Activated naive CD8-positive, alpha-beta T cell (primary cell): ENCODE data around the gene RNF217.
A peak's percentile ranks its signal among the peaks of the same experiment; 100 is the strongest.

Experiments
- H3K27ac Mint-ChIP-seq: one replicate; pipeline ENCODE4 v1.8.0; 2021; ENCODE audit warnings: mixed read lengths
- H3K27me3 Mint-ChIP-seq: one replicate; pipeline ENCODE4 v1.8.0; 2021; ENCODE audit warnings: mixed read lengths
- H3K36me3 Mint-ChIP-seq: one replicate; pipeline ENCODE4 v1.8.0; 2021; ENCODE audit warnings: mixed read lengths
- H3K4me1 Mint-ChIP-seq: one replicate; pipeline ENCODE4 v1.8.0; 2021; ENCODE audit warnings: low read depth, mixed read lengths
- H3K4me3 Mint-ChIP-seq: one replicate; pipeline ENCODE4 v1.8.0; 2021; ENCODE audit warnings: mild to moderate bottlenecking, mixed read lengths
- H3K9me3 Mint-ChIP-seq: one replicate; pipeline ENCODE4 v1.8.0; 2021; ENCODE audit warnings: low read depth, mixed read lengths

RNF217 gene

GRCh38 chr6:125097186-125097585 is 134.9 kb downstream of the RNF217 start:
- Mint-ChIP-seq H3K36me3 (no peaks in the 10 kb centered on the region), H3K4me3 (no peak overlapping the region), H3K27me3 (peaks cover 9% of the 10 kb centered on the region), H3K27ac (no peak overlapping the region), H3K4me1 (peaks cover 11% of the 10 kb centered on the region), H3K9me3 (no peaks in the 10 kb centered on the region)

- H3K4me3 Mint-ChIP-seq, result no peak overlapping the region
- H3K9me3 Mint-ChIP-seq, result no peaks in the 10 kb centered on the region
- peaks cover 9% of the 10 kb centered on the region for H3K27me3 Mint-ChIP-seq
- H3K4me1 Mint-ChIP-seq, result peaks cover 11% of the 10 kb centered on the region
- H3K27ac Mint-ChIP-seq, result no peak overlapping the region
- H3K36me3 Mint-ChIP-seq, result no peaks in the 10 kb centered on the region
Observed at GRCh38 chr6:125098253-125098652, 136.0 kb downstream of the RNF217 start.

GRCh38 chr6:125099211-125100073 is 137.2 kb downstream of the RNF217 start:
- Mint-ChIP-seq H3K4me1 (peaks cover 11% of the 10 kb centered on the region), H3K27me3 (peaks cover 9% of the 10 kb centered on the region), H3K9me3 (no peaks in the 10 kb centered on the region), H3K36me3 (no peaks in the 10 kb centered on the region), H3K27ac (no peak overlapping the region), H3K4me3 (peak overlapping the region; percentile 78)

- Mint-ChIP-seq H3K27ac (no peak overlapping the region), H3K27me3 (peaks cover 9% of the 10 kb centered on the region), H3K4me1 (peaks cover 11% of the 10 kb centered on the region), H3K36me3 (no peaks in the 10 kb centered on the region), H3K9me3 (no peaks in the 10 kb centered on the region), H3K4me3 (peak overlapping the region; percentile 78)
Observed at GRCh38 chr6:125100074-125100652, 137.9 kb downstream of the RNF217 start.

- H3K4me1 Mint-ChIP-seq, result peaks cover 11% of the 10 kb centered on the region
- no peaks in the 10 kb centered on the region for H3K9me3 Mint-ChIP-seq
- peak overlapping the region; percentile 27 for H3K4me3 Mint-ChIP-seq
- peaks cover 9% of the 10 kb centered on the region for H3K27me3 Mint-ChIP-seq
- H3K36me3 Mint-ChIP-seq, result no peaks in the 10 kb centered on the region
- H3K27ac Mint-ChIP-seq, result no peak overlapping the region
Observed at GRCh38 chr6:125101128-125101527, 138.9 kb downstream of the RNF217 start.

- H3K27ac Mint-ChIP-seq, result no peak overlapping the region
- H3K4me1 Mint-ChIP-seq, result peaks cover 11% of the 10 kb centered on the region
- no peaks in the 10 kb centered on the region for H3K36me3 Mint-ChIP-seq
- H3K9me3 Mint-ChIP-seq, result no peaks in the 10 kb centered on the region
- H3K4me3 Mint-ChIP-seq, result no peak overlapping the region
- H3K27me3 Mint-ChIP-seq, result peaks cover 8% of the 10 kb centered on the region
Observed at GRCh38 chr6:125101631-125102030, 139.4 kb downstream of the RNF217 start.

GRCh38 chr6:125102411-125102810 is 140.2 kb downstream of the RNF217 start:
- peaks cover 11% of the 10 kb centered on the region for H3K4me1 Mint-ChIP-seq
- no peak overlapping the region for H3K27ac Mint-ChIP-seq

GRCh38 chr6:125102891-125103290 is 140.7 kb downstream of the RNF217 start:
- H3K9me3 Mint-ChIP-seq, result no peaks in the 10 kb centered on the region
- H3K4me1 Mint-ChIP-seq, result peaks cover 11% of the 10 kb centered on the region
- H3K27me3 Mint-ChIP-seq, result peaks cover 4% of the 10 kb centered on the region
- no peak overlapping the region for H3K27ac Mint-ChIP-seq
- no peaks in the 10 kb centered on the region for H3K36me3 Mint-ChIP-seq
- no peak overlapping the region for H3K4me3 Mint-ChIP-seq

More at GRCh38 chr6:125102411-125102810, 140.2 kb downstream of the RNF217 start:
- Mint-ChIP-seq H3K9me3 (no peaks in the 10 kb centered on the region), H3K27me3 (peaks cover 7% of the 10 kb centered on the region), H3K4me3 (no peak overlapping the region), H3K36me3 (no peaks in the 10 kb centered on the region)

- H3K27ac Mint-ChIP-seq, result no peak overlapping the region
- peaks cover 3% of the 10 kb centered on the region for H3K9me3 Mint-ChIP-seq
Observed at GRCh38 chr6:125104425-125104824, 142.2 kb downstream of the RNF217 start.

GRCh38 chr6:125107048-125107447 is 144.8 kb downstream of the RNF217 start:
- Mint-ChIP-seq H3K4me1 (no peaks in the 10 kb centered on the region), H3K9me3 (peaks cover 21% of the 10 kb centered on the region), H3K4me3 (no peak overlapping the region), H3K27ac (no peak overlapping the region), H3K36me3 (no peaks in the 10 kb centered on the region), H3K27me3 (no peaks in the 10 kb centered on the region)

More at GRCh38 chr6:125104425-125104824, 142.2 kb downstream of the RNF217 start:
- H3K36me3 Mint-ChIP-seq, result no peaks in the 10 kb centered on the region
- peaks cover 2% of the 10 kb centered on the region for H3K27me3 Mint-ChIP-seq
- no peak overlapping the region for H3K4me3 Mint-ChIP-seq
- H3K4me1 Mint-ChIP-seq, result peaks cover 5% of the 10 kb centered on the region

GRCh38 chr6:125107896-125108295 is 145.7 kb downstream of the RNF217 start:
- H3K9me3 Mint-ChIP-seq, result peaks cover 24% of the 10 kb centered on the region
- H3K27ac Mint-ChIP-seq, result no peak overlapping the region
- H3K27me3 Mint-ChIP-seq, result no peaks in the 10 kb centered on the region
- H3K36me3 Mint-ChIP-seq, result peaks cover 5% of the 10 kb centered on the region
- no peaks in the 10 kb centered on the region for H3K4me1 Mint-ChIP-seq
- no peak overlapping the region for H3K4me3 Mint-ChIP-seq

GRCh38 chr6:125110056-125110455 is 147.8 kb downstream of the RNF217 start:
- H3K9me3 Mint-ChIP-seq, result peaks cover 24% of the 10 kb centered on the region
- H3K27ac Mint-ChIP-seq, result no peak overlapping the region
- no peaks in the 10 kb centered on the region for H3K4me1 Mint-ChIP-seq
- no peak overlapping the region for H3K4me3 Mint-ChIP-seq
- peaks cover 5% of the 10 kb centered on the region for H3K36me3 Mint-ChIP-seq
- H3K27me3 Mint-ChIP-seq, result no peaks in the 10 kb centered on the region

GRCh38 chr6:125111219-125111983 is 149.2 kb downstream of the RNF217 start:
- Mint-ChIP-seq H3K4me1 (no peaks in the 10 kb centered on the region), H3K27ac (no peak overlapping the region), H3K27me3 (no peaks in the 10 kb centered on the region), H3K9me3 (peaks cover 24% of the 10 kb centered on the region), H3K4me3 (no peak overlapping the region), H3K36me3 (peaks cover 5% of the 10 kb centered on the region)

- no peak overlapping the region for H3K4me3 Mint-ChIP-seq
- H3K27ac Mint-ChIP-seq, result no peak overlapping the region
- H3K9me3 Mint-ChIP-seq, result peaks cover 24% of the 10 kb centered on the region
- no peaks in the 10 kb centered on the region for H3K4me1 Mint-ChIP-seq
- peaks cover 5% of the 10 kb centered on the region for H3K36me3 Mint-ChIP-seq
- no peaks in the 10 kb centered on the region for H3K27me3 Mint-ChIP-seq
Observed at GRCh38 chr6:125112934-125113333, 150.7 kb downstream of the RNF217 start.
